Fibroblast of lung (primary cell): Measurements from ENCODE around the gene ZNF618. TPM values are rescaled to one million over a fixed set of nuclear protein-coding genes. Genes with fewer than 3 reads are reported as not detected.

Source experiments
- DNase-seq, 2 donors: peaks; one replicate each; pipeline versions ENCODE4 v3.0.0 to v3.0.0-alpha.2; 2010; ENCODE audit warnings: low read depth in 2 of 2
- H2AFZ ChIP-seq: 2 replicates; pipeline ENCODE4 v1.5.1; 2012; ENCODE audit warnings: low read length, control low read depth, inconsistent platforms
- H3K27ac ChIP-seq: 2 replicates; pipeline ENCODE4 v1.5.1; 2011; ENCODE audit warnings: low read length, control low read depth; ENCODE audit not compliant: insufficient read depth
- H3K27me3 ChIP-seq: 2 replicates; pipeline ENCODE4 v1.5.1; 2011; ENCODE audit warnings: mild to moderate bottlenecking, low read length; ENCODE audit not compliant: control insufficient read depth, insufficient read depth
- H3K36me3 ChIP-seq: 2 replicates; pipeline ENCODE4 v1.5.1; 2011; ENCODE audit warnings: low read length; ENCODE audit not compliant: control insufficient read depth, insufficient read depth
- H3K4me1 ChIP-seq: 2 replicates; pipeline ENCODE4 v1.5.1; 2011; ENCODE audit warnings: low read length; ENCODE audit not compliant: control insufficient read depth, insufficient read depth; ENCODE audit errors: extremely low read depth
- H3K4me2 ChIP-seq: 2 replicates; pipeline ENCODE4 v1.5.1; 2011; ENCODE audit warnings: low read length, control low read depth; ENCODE audit not compliant: insufficient read depth; ENCODE audit errors: extremely low read depth
- H3K4me3 ChIP-seq, 4 experiments: fragments of 200-600 bp in 1 of 4; sonication (generic) in 1 of 4; replicated peaks in 1 of 4; 2 replicates each; pipeline ENCODE4 v1.5.1; 2011 to 2016; ENCODE audit warnings: low read length in 4 of 4, low read depth in 3 of 4, mild to moderate bottlenecking in 3 of 4, control low read depth in 2 of 4, inconsistent platforms in 1 of 4, mixed read lengths in 1 of 4; ENCODE audit not compliant: insufficient read depth in 1 of 4; ENCODE audit errors: control extremely low read depth in 1 of 4
- H3K79me2 ChIP-seq: 2 replicates; pipeline ENCODE4 v1.5.1; 2012; ENCODE audit warnings: mild to moderate bottlenecking, low read length, inconsistent platforms; ENCODE audit not compliant: control insufficient read depth, insufficient read depth
- H3K9ac ChIP-seq: 2 replicates; pipeline ENCODE4 v1.5.1; 2011; ENCODE audit warnings: mild to moderate bottlenecking, low read length, control low read depth; ENCODE audit not compliant: insufficient read depth
- H3K9me3 ChIP-seq: 2 replicates; pipeline ENCODE4 v1.5.1; 2012; ENCODE audit warnings: low read depth, low read length; ENCODE audit not compliant: control insufficient read depth, insufficient read depth
- H4K20me1 ChIP-seq: 2 replicates; pipeline ENCODE4 v1.5.1; 2011; ENCODE audit warnings: low read length; ENCODE audit not compliant: control insufficient read depth, insufficient read depth; ENCODE audit errors: extremely low read depth
- EZH2 ChIP-seq: IDR thresholded peaks from 2 replicates; pipeline ENCODE4 v1.5.1; 2012; ENCODE audit warnings: low read length, control low read depth, mild to moderate bottlenecking; ENCODE audit errors: missing control alignments
- polyA plus RNA-seq, 2 donors: library from polyadenylated mRNA; depleted of rRNA in 1 of 2; stranded (reverse) in 1 of 2; unstranded in 1 of 2; fragments of >200 nt; gene quantifications; 2 replicates each; pipeline ENCODE4 v1.2.1, GENCODE V29; 2011 to 2012; ENCODE audit warnings: missing spikeins in 1 of 2
- total RNA-seq: library from RNA; depleted of rRNA; stranded (reverse); fragments of >200 nt; gene quantifications from 2 replicates; pipeline ENCODE4 v1.2.1, GENCODE V29; 2014
- TF ChIP-seq, protein P1 (sequence below), 2 donors: IDR thresholded peaks in 1 of 2; conservative IDR thresholded peaks in 1 of 2; 1 replicate in 1 of 2; 2 replicates in 1 of 2; pipeline ENCODE4 v1.5.1; 2011 to 2012; ENCODE audit warnings: low read length in 2 of 2, control low read depth in 1 of 2, inconsistent platforms in 1 of 2, low read depth in 1 of 2, mild to moderate bottlenecking in 1 of 2

The ZNF618 gene
- total and polyA plus RNA-seq, 2 donors (not counting 1 experiment from before 2014, with no cell fraction given), result 6.6 to 8.6 TPM

DNA sequence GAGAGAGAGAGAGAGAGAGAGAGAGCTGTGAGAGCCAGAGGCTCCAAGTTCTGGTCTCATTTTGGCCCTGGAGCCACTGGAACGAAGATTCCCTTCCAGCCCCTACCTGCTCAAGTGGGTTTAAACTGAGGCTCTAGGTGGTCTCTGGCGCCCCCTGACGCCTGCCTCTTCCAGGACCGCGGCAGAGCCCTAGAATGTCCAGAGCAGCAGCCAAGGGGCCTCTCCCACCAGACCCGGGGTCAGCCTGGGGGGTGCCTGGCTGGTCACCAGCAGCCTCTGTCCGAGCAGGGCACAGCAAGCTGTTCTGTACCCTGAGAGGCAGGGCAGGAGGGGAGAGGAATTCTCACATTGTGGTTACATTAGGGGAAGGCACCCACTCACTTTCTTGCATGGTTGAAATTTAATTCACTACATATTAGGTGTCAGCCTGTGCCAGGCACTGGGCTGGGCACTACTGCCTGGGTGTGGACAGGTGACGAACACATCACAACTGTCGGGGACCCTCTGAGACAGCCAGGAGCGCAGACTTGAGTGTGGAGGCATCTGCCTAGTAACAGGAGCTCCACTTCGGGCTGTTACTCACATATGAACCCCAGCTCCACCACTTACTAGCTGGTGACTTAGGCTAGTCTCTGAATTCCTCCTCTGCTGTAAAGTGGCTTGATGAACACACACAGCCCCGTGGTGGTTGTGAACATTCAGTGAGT, 157.4 kb downstream of the ZNF618 start:
- Histone ChIP-seq H3K36me3 (peaks cover 22% of the 10 kb centered on the region), H3K4me2 (no peak overlapping the region), H3K79me2 (no peaks in the 10 kb centered on the region), H3K9me3 (no peaks in the 10 kb centered on the region), H3K4me3 (no peak overlapping the region), H3K27ac (no peak overlapping the region), H3K9ac (no peak overlapping the region), H4K20me1 (no peaks in the 10 kb centered on the region), H2AFZ (no peak overlapping the region), H3K27me3 (no peaks in the 10 kb centered on the region), H3K4me1 (no peaks in the 10 kb centered on the region)
- TF ChIP-seq, protein P1, sequence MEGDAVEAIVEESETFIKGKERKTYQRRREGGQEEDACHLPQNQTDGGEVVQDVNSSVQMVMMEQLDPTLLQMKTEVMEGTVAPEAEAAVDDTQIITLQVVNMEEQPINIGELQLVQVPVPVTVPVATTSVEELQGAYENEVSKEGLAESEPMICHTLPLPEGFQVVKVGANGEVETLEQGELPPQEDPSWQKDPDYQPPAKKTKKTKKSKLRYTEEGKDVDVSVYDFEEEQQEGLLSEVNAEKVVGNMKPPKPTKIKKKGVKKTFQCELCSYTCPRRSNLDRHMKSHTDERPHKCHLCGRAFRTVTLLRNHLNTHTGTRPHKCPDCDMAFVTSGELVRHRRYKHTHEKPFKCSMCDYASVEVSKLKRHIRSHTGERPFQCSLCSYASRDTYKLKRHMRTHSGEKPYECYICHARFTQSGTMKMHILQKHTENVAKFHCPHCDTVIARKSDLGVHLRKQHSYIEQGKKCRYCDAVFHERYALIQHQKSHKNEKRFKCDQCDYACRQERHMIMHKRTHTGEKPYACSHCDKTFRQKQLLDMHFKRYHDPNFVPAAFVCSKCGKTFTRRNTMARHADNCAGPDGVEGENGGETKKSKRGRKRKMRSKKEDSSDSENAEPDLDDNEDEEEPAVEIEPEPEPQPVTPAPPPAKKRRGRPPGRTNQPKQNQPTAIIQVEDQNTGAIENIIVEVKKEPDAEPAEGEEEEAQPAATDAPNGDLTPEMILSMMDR (conservative IDR thresholded peaks at IDR 0.05 in 1 of 2, IDR thresholded peaks at IDR 0.05 in 1 of 2; ENCODE audit: low read depth in 1 of 2, low read length in 2 of 2), result peak; percentile 36 to 54
- TF ChIP-seq EZH2, result no peak
- DNase-seq, result peak; percentile 8 to 27

DNA sequence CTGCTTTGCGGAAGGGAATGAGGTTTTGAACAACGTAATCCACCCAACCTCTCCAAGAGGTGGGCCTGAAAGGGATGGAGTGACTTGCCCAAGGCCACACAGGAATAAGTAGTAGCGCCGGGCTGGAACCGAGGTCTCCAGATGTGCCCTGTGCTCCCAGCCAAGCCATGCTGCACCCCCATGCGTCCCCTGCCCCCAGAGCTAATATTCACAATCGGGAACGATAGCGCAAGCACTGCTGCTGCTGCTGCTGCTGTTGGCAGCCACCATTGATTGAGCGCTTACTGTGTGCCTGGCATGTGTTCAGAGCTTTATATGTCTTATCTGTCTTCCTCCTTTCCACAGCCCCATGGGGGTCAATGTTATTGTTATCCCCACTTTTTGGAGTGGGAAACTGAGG, 158.1 kb downstream of the ZNF618 start:
- no peaks in the 10 kb centered on the region for H3K27me3 ChIP-seq
- H3K9me3 ChIP-seq, result no peaks in the 10 kb centered on the region
- no peak for DNase-seq
- peaks cover 22% of the 10 kb centered on the region for H3K36me3 ChIP-seq
- TF ChIP-seq, protein P1 (conservative IDR thresholded peaks at IDR 0.05 in 1 of 2, IDR thresholded peaks at IDR 0.05 in 1 of 2; ENCODE audit: low read depth in 1 of 2, low read length in 2 of 2), result no peak
- TF ChIP-seq EZH2, result no peak
- no peak overlapping the region for H3K9ac ChIP-seq
- H3K4me1 ChIP-seq, result no peaks in the 10 kb centered on the region
- no peak overlapping the region for H3K4me3 ChIP-seq
- H3K4me2 ChIP-seq, result no peak overlapping the region
- H2AFZ ChIP-seq, result no peak overlapping the region
- no peaks in the 10 kb centered on the region for H3K79me2 ChIP-seq
- no peak overlapping the region for H3K27ac ChIP-seq
- H4K20me1 ChIP-seq, result no peaks in the 10 kb centered on the region

DNA sequence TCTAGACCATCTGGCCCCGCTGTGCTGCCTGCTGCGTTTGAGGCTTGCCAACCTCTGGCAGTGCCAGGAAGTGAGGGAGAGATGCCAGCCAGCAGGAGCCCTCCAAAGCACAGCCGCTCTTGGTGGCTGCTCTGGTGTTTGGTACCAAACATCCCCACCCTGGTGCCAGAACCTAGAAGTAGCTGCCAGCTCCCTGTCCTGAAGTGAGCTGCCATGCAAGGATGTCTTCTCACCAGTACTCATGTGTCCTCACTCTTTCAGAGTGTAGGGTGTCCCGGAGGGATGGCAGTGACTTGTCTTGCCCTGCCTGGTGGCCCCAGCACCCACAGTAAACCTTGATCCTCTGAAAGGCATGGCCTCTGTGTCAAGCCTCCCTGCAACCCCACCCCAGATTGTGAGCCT, 158.6 kb downstream of the ZNF618 start:
- Histone ChIP-seq H2AFZ (no peak overlapping the region), H3K4me2 (no peak overlapping the region), H3K79me2 (no peaks in the 10 kb centered on the region), H3K27me3 (no peaks in the 10 kb centered on the region), H3K36me3 (peaks cover 23% of the 10 kb centered on the region), H4K20me1 (no peaks in the 10 kb centered on the region), H3K9me3 (no peaks in the 10 kb centered on the region), H3K9ac (no peak overlapping the region), H3K4me3 (no peak overlapping the region), H3K4me1 (no peaks in the 10 kb centered on the region), H3K27ac (no peak overlapping the region)
- no peak for DNase-seq
- TF ChIP-seq EZH2, result no peak
- TF ChIP-seq, protein P1 (conservative IDR thresholded peaks at IDR 0.05 in 1 of 2, IDR thresholded peaks at IDR 0.05 in 1 of 2; ENCODE audit: low read depth in 1 of 2, low read length in 2 of 2), result no peak
